Colonic mucosa (tissue), 4 donors: Measurements from ENCODE around the gene PDE9A. TPM values are rescaled to one million over a fixed set of nuclear protein-coding genes. Genes with fewer than 3 reads are reported as not detected.

ENCODE experiments used
- DNase-seq: peaks from one replicate; pipeline ENCODE4 v3.0.0-alpha.2; 2020
- H3K27ac ChIP-seq: fragments of 200-600 bp; one replicate; pipeline ENCODE4 v1.8.0; 2021
- H3K27me3 ChIP-seq: fragments of 200-600 bp; one replicate; pipeline ENCODE4 v1.8.0; 2021
- H3K36me3 ChIP-seq: fragments of 200-600 bp; one replicate; pipeline ENCODE4 v1.8.0; 2021
- H3K4me1 ChIP-seq: fragments of 200-600 bp; one replicate; pipeline ENCODE4 v1.8.0; 2021; ENCODE audit warnings: mild to moderate bottlenecking
- H3K4me3 ChIP-seq: fragments of 200-600 bp; one replicate; pipeline ENCODE4 v1.8.0; 2021
- H3K9ac ChIP-seq, 2 donors: one replicate each; pipeline ENCODE4 v1.7.0; 2013; ENCODE audit warnings: control low read depth in 2 of 2, low read depth in 2 of 2, low read length in 2 of 2
- H3K9me3 ChIP-seq: fragments of 200-600 bp; one replicate; pipeline ENCODE4 v1.8.0; 2021
- intact Hi-C: fragments of 100-400 bp; cut with DNase I; formaldehyde crosslinking; loops from one replicate; pipeline ENCODE4 v1.14.1; 2022
- total RNA-seq, 2 donors: library from RNA; stranded (reverse); fragmentation: NEBNext Ultra II Directional in 1 of 2; extraction: Animal tissue kit (Norgen Biotek cat#: 25700) in 1 of 2; gene quantifications; one replicate each; pipeline ENCODE4 v1.2.1, GENCODE V29; 2021
- TF ChIP-seq, protein P1 (sequence below): fragments of 200-600 bp; IDR thresholded peaks from one replicate; pipeline ENCODE4 v1.8.0; 2022; ENCODE audit warnings: antibody characterized with exemption, mild to moderate bottlenecking
- donor health status: healthy.
- donor health status: DM: no; HTN: no; CAD: no.
- donor health status: DM: no; HTN: no; CAD: no.

PDE9A gene
- total RNA-seq, 2 donors from 2014 or later, result 37.5 to 56.0 TPM

DNA sequence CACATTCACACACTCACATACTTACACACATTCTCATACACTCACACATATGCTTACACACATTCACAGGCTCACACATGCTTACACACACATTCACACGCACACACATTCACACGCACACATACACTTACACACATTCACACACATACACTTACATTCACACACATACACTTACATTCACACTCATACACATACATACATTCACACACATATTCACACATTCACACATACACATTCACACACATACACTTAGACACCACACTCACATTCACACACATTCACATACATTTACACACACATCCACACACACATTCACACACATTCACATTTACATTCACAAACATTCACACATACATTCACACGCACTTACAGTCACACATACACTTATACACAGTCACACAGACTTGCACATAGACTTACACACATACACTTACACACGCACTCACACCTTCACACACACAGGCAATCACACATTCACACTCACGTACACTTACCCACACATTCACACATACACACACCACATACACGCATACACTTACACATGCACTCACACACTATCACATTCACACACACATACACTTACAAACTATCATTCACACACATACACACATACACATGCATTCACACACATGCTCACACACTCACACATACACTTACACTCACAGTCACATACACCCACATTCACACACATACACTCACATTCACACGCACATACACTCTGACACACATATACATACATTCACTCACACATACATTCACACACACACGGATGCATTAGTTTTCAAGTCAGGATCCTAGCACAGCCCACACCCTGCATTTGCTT lies 16.8 kb downstream of the PDE9A start:
- no peaks in the 10 kb centered on the region for H3K9me3 ChIP-seq
- DNase-seq, result no peak
- H3K4me3 ChIP-seq, result no peak overlapping the region
- no peak overlapping the region for H3K27ac ChIP-seq
- no peaks in the 10 kb centered on the region for H3K36me3 ChIP-seq
- H3K4me1 ChIP-seq, result peaks cover 9% of the 10 kb centered on the region
- intact Hi-C loops, result no loop called here
- TF ChIP-seq, protein P1, sequence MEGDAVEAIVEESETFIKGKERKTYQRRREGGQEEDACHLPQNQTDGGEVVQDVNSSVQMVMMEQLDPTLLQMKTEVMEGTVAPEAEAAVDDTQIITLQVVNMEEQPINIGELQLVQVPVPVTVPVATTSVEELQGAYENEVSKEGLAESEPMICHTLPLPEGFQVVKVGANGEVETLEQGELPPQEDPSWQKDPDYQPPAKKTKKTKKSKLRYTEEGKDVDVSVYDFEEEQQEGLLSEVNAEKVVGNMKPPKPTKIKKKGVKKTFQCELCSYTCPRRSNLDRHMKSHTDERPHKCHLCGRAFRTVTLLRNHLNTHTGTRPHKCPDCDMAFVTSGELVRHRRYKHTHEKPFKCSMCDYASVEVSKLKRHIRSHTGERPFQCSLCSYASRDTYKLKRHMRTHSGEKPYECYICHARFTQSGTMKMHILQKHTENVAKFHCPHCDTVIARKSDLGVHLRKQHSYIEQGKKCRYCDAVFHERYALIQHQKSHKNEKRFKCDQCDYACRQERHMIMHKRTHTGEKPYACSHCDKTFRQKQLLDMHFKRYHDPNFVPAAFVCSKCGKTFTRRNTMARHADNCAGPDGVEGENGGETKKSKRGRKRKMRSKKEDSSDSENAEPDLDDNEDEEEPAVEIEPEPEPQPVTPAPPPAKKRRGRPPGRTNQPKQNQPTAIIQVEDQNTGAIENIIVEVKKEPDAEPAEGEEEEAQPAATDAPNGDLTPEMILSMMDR, result no peak
- no peaks in the 10 kb centered on the region for H3K27me3 ChIP-seq
- H3K9ac ChIP-seq, result no peak overlapping the region

DNA sequence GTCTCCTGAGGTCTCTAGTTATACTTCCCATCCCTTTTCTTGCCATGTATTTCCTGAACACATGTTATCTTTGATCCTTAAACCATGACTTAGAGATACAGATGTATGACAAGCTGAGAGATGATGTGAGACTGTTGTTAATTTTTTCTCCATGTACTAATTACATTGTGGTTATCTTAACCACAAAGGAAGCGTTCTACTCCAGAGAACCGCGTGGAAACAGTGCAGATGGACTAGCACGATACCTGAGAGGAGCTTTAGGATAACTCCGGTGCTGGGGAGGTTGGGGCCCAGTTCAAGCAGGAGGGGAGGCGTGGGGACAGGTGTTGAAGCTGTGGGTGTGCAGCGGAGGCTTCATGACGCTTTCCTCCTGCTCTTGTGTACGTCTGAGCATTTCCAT lies 17.5 kb downstream of the PDE9A start:
- Histone ChIP-seq H3K4me3 (no peak overlapping the region), H3K9ac (no peak overlapping the region), H3K27me3 (no peaks in the 10 kb centered on the region), H3K9me3 (no peaks in the 10 kb centered on the region), H3K36me3 (no peaks in the 10 kb centered on the region), H3K27ac (no peak overlapping the region), H3K4me1 (peaks cover 9% of the 10 kb centered on the region)
- DNase-seq, result no peak
- TF ChIP-seq, protein P1, result no peak
- intact Hi-C loops, result no loop called here

DNA sequence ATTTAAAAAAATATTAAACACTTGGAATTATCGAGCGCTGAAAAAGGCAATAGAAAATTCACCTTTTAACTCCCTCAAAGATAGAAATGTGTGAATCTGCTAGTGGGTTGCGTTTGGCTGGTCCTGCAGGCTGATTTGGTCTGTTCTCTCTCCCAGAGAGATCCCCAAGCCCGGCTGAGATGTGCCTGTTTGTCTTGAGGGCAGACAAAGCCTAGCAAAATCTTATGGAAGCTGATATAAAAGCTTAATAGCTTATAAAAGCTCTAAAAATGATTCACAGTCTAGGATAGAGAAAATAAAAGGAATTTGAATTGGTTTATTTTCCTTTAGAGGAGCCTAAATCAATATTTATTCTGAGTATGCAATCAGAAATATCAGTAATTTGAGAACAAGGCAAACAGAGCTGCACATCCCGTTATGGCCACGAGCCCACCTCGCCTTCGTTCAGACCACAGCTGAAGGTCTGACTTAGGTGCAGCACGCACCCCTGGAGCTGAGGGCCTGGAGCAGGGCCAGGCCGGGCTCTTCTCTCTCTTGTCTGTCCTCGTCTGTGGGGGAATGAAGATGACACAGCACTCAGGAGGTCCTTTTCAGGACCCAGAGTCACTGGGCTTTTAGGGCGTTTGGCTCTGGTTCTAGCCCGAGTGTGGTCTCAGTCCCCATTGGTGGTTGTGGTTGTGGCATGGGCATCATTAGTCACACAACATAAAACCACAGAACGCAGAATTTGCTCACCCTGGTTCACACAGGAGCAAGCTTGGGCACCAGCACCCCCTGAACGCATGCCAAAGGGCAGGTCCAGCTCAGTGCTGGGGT lies 18.6 kb downstream of the PDE9A start:
- intact Hi-C loops, result no loop called here
- no peak for DNase-seq
- Histone ChIP-seq H3K4me3 (no peak overlapping the region), H3K9me3 (no peaks in the 10 kb centered on the region), H3K27ac (no peak overlapping the region), H3K4me1 (peaks cover 6% of the 10 kb centered on the region), H3K27me3 (no peaks in the 10 kb centered on the region), H3K9ac (no peak overlapping the region), H3K36me3 (no peaks in the 10 kb centered on the region)
- TF ChIP-seq, protein P1, result no peak

DNA sequence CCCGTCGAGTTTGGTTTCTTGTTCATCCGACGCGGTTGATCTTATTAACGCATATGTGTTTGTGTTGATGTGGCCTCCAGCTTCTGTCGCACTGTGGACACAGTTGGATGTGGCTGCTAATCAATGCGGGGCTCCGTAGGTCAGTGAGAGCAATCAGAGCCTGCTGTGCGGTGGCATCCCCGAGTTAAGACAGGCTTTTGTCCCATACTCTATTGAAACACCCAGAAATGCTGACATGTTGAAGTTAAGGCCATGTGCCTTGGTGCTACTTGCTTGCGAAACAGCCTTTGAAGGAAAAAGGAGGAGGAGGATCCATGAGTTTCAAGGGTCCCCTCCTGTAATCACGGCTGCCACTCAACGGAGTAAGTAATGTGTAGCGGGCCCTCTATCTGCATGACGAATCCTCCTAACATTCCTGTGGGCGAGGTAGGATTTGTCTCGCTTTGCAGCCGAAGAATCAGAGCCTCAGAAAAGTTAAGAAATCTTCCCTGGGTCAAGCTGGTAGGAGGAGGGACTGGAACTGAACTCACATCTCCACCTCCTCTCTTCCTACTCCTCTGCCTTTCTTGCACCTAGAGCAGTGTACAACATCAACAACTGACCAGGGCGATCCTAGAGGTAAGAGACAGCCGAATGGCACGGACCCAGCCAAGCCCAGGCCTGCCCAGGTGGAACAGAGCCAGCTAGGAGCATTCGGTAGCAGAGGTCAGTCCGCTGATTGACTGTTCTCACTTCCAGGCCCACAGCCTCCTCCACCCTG lies 19.5 kb downstream of the PDE9A start:
- no peaks in the 10 kb centered on the region for H3K9me3 ChIP-seq
- no peak overlapping the region for H3K4me3 ChIP-seq
- no peak overlapping the region for H3K9ac ChIP-seq
- H3K36me3 ChIP-seq, result no peaks in the 10 kb centered on the region
- TF ChIP-seq, protein P1, result no peak
- intact Hi-C loops, result no loop called here
- DNase-seq, result no peak
- no peak overlapping the region for H3K27ac ChIP-seq
- H3K27me3 ChIP-seq, result no peaks in the 10 kb centered on the region
- H3K4me1 ChIP-seq, result peaks cover 6% of the 10 kb centered on the region

DNA sequence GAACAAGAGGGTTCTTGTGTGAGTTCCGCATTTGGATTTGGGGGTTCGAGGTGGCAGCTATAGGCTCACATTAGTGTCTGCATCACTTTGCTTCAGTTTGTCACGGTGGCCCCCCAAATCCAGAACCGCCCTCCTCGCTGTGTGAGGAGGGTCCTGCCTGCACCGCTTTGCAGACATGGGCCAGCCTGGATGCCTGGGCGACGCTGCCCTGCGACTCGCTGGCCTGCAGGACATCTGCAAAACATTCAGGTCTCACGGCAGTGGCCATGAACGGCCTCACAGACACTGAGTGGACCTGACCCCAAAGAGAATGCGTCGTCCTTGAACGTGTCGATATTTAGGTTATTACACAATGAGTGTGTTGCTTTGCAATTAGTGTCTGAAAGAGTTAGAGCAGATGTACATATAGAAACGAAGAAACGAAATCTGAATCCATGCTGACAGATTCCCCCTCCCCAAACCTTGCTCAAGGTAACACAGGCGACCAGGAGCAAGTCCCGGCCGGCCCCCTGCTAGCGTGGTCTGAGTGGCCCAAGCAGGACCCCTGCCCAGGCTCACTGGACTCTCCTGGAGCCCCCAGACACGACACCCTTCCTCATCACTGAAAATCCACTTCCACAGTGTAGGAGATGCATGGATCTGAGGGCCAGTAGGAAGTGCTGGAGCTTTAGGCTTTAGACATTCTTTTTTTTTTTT lies 20.4 kb downstream of the PDE9A start:
- peaks cover 6% of the 10 kb centered on the region for H3K4me1 ChIP-seq
- H3K9ac ChIP-seq, result no peak overlapping the region
- no peak for DNase-seq
- H3K36me3 ChIP-seq, result no peaks in the 10 kb centered on the region
- H3K4me3 ChIP-seq, result no peak overlapping the region
- no peak overlapping the region for H3K27ac ChIP-seq
- intact Hi-C loops, result no loop called here
- H3K27me3 ChIP-seq, result no peaks in the 10 kb centered on the region
- TF ChIP-seq, protein P1, result no peak
- no peaks in the 10 kb centered on the region for H3K9me3 ChIP-seq
